Astrocyte of the cerebellum (primary cell): Measurements from ENCODE around the gene SAMMSON.

Experiments used
- DNase-seq: peaks from one replicate; pipeline ENCODE4 v3.0.0-alpha.2; 2011; ENCODE audit warnings: low read depth
- H3K4me3 ChIP-seq: 2 replicates; pipeline ENCODE4 v1.5.1; 2011; ENCODE audit warnings: mild to moderate bottlenecking, low read depth, low read length, moderate library complexity
- CTCF ChIP-seq: IDR thresholded peaks from 2 replicates; pipeline ENCODE4 v1.5.1; 2012; ENCODE audit warnings: low read length, low read depth, moderate library complexity, mild to moderate bottlenecking; ENCODE audit errors: missing control alignments
- in situ Hi-C: cut with HindIII; loops from 2 replicates; pipeline ENCODE4 v1.10.0; 2017; ENCODE audit warnings: low sequenced_read_pairs

Gene SAMMSON

DNA sequence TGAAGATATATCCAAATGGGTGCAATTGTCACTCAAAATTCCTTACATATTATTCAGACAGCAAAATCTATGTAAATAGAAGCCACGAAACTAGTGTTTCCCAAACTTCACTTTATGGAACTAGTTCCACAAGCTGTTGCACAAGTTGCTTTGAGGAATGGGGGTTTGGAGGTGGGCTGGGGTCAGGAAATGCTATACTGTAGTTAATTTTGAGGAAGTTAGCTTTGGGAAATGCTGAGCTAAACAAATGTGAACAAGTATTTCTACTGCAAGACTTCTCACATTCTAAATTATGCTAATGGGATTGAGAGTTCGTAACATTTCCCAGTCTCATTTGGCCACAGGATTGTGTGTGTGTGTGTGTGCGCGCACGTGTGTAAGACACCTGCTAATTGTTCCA is 28.7 kb upstream of the SAMMSON start:
- in situ Hi-C loops, result no loop called here
- H3K4me3 ChIP-seq, result no peak overlapping the region
- no peak for DNase-seq
- no peak for TF ChIP-seq CTCF

- DNase-seq, result no peak
- in situ Hi-C loops, result no loop called here
- no peak for TF ChIP-seq CTCF
- H3K4me3 ChIP-seq, result no peak overlapping the region
These were observed 26.9 kb upstream of the SAMMSON start for GRCh38 chr3:69972672-69973071.

- no peak for DNase-seq
- no peak for TF ChIP-seq CTCF
These were observed 23.5 kb upstream of the SAMMSON start for GRCh38 chr3:69976021-69976420.

GRCh38 chr3:69983546-69984265 is 15.8 kb upstream of the SAMMSON start:
- no peak for DNase-seq
- in situ Hi-C loops, result no loop called here
- no peak overlapping the region for H3K4me3 ChIP-seq
- no peak for TF ChIP-seq CTCF

More at GRCh38 chr3:69976021-69976420, 23.5 kb upstream of the SAMMSON start:
- no peak overlapping the region for H3K4me3 ChIP-seq
- in situ Hi-C loops, result no loop called here

GRCh38 chr3:69985266-69985665 is 14.3 kb upstream of the SAMMSON start:
- no peak for DNase-seq
- no peak overlapping the region for H3K4me3 ChIP-seq
- no peak for TF ChIP-seq CTCF
- in situ Hi-C loops, result no loop called here

- in situ Hi-C loops, result no loop called here
- no peak for TF ChIP-seq CTCF
- H3K4me3 ChIP-seq, result no peak overlapping the region
- no peak for DNase-seq
These were observed 13.1 kb upstream of the SAMMSON start for GRCh38 chr3:69986419-69986818.
